ENCODE measurements around the gene P2RX7.

DNA sequence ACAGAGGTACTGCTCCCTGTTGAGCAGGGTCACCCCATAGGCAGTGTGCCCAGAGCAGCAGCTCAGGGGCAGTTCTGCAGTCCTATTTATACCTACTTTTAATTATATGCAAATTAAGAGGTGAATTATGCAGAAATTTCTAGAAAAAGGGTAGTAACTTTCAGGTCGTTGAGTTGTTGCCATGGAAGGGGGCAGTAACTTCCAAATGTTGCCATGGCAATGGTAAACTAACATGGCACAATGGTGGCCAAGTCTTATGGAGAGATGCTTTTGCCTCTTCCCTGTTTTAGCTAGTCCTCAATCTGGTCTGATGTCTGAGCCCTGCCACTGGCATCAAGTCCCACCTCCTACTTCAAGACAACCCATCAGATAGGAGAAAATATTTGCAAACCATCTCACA is 30.4 kb upstream of the P2RX7 start:
- TF ChIP-seq GABPB1 (CRISPR knock-in tag; IDR thresholded peaks at IDR 0.05) (no peak), CREM (CRISPR knock-in tag; IDR thresholded peaks at IDR 0.05) (no peak), SOX15 (CRISPR knock-in tag; IDR thresholded peaks at IDR 0.05) (no peak), ATF1 (CRISPR knock-in tag; IDR thresholded peaks at IDR 0.05) (no peak), NR3C1 (CRISPR knock-in tag; conservative IDR thresholded peaks at IDR 0.05; ENCODE audit: low read depth) (no peak)
- TF ChIP-seq, protein P1, sequence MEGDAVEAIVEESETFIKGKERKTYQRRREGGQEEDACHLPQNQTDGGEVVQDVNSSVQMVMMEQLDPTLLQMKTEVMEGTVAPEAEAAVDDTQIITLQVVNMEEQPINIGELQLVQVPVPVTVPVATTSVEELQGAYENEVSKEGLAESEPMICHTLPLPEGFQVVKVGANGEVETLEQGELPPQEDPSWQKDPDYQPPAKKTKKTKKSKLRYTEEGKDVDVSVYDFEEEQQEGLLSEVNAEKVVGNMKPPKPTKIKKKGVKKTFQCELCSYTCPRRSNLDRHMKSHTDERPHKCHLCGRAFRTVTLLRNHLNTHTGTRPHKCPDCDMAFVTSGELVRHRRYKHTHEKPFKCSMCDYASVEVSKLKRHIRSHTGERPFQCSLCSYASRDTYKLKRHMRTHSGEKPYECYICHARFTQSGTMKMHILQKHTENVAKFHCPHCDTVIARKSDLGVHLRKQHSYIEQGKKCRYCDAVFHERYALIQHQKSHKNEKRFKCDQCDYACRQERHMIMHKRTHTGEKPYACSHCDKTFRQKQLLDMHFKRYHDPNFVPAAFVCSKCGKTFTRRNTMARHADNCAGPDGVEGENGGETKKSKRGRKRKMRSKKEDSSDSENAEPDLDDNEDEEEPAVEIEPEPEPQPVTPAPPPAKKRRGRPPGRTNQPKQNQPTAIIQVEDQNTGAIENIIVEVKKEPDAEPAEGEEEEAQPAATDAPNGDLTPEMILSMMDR (IDR thresholded peaks at IDR 0.05) = no peak
- TF ChIP-seq, protein P2, sequence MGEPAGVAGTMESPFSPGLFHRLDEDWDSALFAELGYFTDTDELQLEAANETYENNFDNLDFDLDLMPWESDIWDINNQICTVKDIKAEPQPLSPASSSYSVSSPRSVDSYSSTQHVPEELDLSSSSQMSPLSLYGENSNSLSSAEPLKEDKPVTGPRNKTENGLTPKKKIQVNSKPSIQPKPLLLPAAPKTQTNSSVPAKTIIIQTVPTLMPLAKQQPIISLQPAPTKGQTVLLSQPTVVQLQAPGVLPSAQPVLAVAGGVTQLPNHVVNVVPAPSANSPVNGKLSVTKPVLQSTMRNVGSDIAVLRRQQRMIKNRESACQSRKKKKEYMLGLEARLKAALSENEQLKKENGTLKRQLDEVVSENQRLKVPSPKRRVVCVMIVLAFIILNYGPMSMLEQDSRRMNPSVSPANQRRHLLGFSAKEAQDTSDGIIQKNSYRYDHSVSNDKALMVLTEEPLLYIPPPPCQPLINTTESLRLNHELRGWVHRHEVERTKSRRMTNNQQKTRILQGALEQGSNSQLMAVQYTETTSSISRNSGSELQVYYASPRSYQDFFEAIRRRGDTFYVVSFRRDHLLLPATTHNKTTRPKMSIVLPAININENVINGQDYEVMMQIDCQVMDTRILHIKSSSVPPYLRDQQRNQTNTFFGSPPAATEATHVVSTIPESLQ (CRISPR knock-in tag; IDR thresholded peaks at IDR 0.05) = no peak
- TF ChIP-seq, protein P3, sequence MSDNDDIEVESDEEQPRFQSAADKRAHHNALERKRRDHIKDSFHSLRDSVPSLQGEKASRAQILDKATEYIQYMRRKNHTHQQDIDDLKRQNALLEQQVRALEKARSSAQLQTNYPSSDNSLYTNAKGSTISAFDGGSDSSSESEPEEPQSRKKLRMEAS (CRISPR knock-in tag; IDR thresholded peaks at IDR 0.05) = no peak
- TF ChIP-seq, protein P4, sequence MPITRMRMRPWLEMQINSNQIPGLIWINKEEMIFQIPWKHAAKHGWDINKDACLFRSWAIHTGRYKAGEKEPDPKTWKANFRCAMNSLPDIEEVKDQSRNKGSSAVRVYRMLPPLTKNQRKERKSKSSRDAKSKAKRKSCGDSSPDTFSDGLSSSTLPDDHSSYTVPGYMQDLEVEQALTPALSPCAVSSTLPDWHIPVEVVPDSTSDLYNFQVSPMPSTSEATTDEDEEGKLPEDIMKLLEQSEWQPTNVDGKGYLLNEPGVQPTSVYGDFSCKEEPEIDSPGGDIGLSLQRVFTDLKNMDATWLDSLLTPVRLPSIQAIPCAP (CRISPR knock-in tag; IDR thresholded peaks at IDR 0.05) = no peak
